Colonic mucosa (tissue), 4 donors: ENCODE measurements around the gene OPA3. TPM values are rescaled to one million over a fixed set of nuclear protein-coding genes. Genes with fewer than 3 reads are reported as not detected.

Experiments used
- DNase-seq: peaks from one replicate; pipeline ENCODE4 v3.0.0-alpha.2; 2020
- H3K27ac ChIP-seq: fragments of 200-600 bp; one replicate; pipeline ENCODE4 v1.8.0; 2021
- H3K27me3 ChIP-seq: fragments of 200-600 bp; one replicate; pipeline ENCODE4 v1.8.0; 2021
- H3K36me3 ChIP-seq: fragments of 200-600 bp; one replicate; pipeline ENCODE4 v1.8.0; 2021
- H3K4me1 ChIP-seq: fragments of 200-600 bp; one replicate; pipeline ENCODE4 v1.8.0; 2021; ENCODE audit warnings: mild to moderate bottlenecking
- H3K4me3 ChIP-seq: fragments of 200-600 bp; one replicate; pipeline ENCODE4 v1.8.0; 2021
- H3K9ac ChIP-seq, 2 donors: one replicate each; pipeline ENCODE4 v1.7.0; 2013; ENCODE audit warnings: control low read depth in 2 of 2, low read depth in 2 of 2, low read length in 2 of 2
- H3K9me3 ChIP-seq: fragments of 200-600 bp; one replicate; pipeline ENCODE4 v1.8.0; 2021
- intact Hi-C: fragments of 100-400 bp; cut with DNase I; formaldehyde crosslinking; loops from one replicate; pipeline ENCODE4 v1.14.1; 2022
- total RNA-seq, 2 donors: library from RNA; stranded (reverse); fragmentation: NEBNext Ultra II Directional in 1 of 2; extraction: Animal tissue kit (Norgen Biotek cat#: 25700) in 1 of 2; gene quantifications; one replicate each; pipeline ENCODE4 v1.2.1, GENCODE V29; 2021
- TF ChIP-seq, protein P1 (sequence below): fragments of 200-600 bp; IDR thresholded peaks from one replicate; pipeline ENCODE4 v1.8.0; 2022; ENCODE audit warnings: antibody characterized with exemption, mild to moderate bottlenecking
- donor health status: healthy.
- donor health status: DM: no; HTN: no; CAD: no.
- donor health status: DM: no; HTN: no; CAD: no.

OPA3 gene
- total RNA-seq, 2 donors from 2014 or later = 12.4 to 14.8 TPM

DNA sequence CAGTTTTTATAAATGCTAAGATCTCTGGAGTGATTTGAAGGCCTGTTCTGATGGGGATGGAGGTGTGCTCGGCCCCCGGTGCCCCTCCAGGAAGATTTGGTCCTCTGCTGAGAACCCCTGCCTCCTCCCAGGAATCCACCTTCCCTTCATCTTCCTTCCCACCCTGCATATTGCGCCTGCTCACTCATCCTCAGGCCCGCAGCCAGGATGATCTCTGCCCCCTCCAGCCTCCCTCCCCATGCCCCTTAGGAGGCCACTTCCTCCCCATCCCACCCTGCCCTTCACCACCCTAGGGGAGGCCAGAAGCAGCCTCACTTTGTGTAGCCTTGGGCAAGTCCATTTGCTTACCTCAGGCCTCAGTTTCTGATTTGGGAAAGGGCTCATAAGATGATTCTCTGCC is 57.6 kb downstream of the OPA3 start:
- DNase-seq = no peak
- Histone ChIP-seq H3K4me1 (no peaks in the 10 kb centered on the region), H3K27ac (no peak overlapping the region), H3K4me3 (no peak overlapping the region), H3K27me3 (no peaks in the 10 kb centered on the region), H3K9ac (no peak overlapping the region), H3K36me3 (peaks cover 14% of the 10 kb centered on the region), H3K9me3 (no peaks in the 10 kb centered on the region)
- TF ChIP-seq, protein P1, sequence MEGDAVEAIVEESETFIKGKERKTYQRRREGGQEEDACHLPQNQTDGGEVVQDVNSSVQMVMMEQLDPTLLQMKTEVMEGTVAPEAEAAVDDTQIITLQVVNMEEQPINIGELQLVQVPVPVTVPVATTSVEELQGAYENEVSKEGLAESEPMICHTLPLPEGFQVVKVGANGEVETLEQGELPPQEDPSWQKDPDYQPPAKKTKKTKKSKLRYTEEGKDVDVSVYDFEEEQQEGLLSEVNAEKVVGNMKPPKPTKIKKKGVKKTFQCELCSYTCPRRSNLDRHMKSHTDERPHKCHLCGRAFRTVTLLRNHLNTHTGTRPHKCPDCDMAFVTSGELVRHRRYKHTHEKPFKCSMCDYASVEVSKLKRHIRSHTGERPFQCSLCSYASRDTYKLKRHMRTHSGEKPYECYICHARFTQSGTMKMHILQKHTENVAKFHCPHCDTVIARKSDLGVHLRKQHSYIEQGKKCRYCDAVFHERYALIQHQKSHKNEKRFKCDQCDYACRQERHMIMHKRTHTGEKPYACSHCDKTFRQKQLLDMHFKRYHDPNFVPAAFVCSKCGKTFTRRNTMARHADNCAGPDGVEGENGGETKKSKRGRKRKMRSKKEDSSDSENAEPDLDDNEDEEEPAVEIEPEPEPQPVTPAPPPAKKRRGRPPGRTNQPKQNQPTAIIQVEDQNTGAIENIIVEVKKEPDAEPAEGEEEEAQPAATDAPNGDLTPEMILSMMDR = no peak
- intact Hi-C loops = loop anchor here (5.0 to 10.0 kb wide), 2 partner anchors 40 to 118 kb away; no protein-coding TSS in a partner anchor

DNA sequence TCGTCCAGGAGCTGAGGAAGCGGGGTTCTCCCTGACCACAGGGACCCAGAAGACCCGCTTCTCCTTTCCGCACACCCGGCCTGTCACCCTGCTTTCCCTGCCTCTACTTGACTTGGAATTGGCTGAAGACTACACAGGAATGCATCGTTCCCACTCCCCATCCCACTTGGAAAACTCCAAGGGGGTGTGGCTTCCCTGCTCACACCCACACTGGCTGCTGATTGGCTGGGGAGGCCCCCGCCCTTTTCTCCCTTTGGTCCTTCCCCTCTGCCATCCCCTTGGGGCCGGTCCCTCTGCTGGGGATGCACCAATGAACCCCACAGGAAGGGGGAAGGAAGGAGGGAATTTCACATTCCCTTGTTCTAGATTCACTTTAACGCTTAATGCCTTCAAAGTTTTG is 58.5 kb downstream of the OPA3 start:
- H3K27me3 ChIP-seq = no peaks in the 10 kb centered on the region
- H3K9ac ChIP-seq = no peak overlapping the region
- peaks cover 4% of the 10 kb centered on the region for H3K4me1 ChIP-seq
- H3K4me3 ChIP-seq = no peak overlapping the region
- no peaks in the 10 kb centered on the region for H3K9me3 ChIP-seq
- H3K27ac ChIP-seq = no peak overlapping the region
- TF ChIP-seq, protein P1 = no peak
- intact Hi-C loops = loop anchor here (5.0 to 10.0 kb wide), 2 partner anchors 41 to 119 kb away; no protein-coding TSS in a partner anchor
- peaks cover 14% of the 10 kb centered on the region for H3K36me3 ChIP-seq
- peak; percentile 73 for DNase-seq

DNA sequence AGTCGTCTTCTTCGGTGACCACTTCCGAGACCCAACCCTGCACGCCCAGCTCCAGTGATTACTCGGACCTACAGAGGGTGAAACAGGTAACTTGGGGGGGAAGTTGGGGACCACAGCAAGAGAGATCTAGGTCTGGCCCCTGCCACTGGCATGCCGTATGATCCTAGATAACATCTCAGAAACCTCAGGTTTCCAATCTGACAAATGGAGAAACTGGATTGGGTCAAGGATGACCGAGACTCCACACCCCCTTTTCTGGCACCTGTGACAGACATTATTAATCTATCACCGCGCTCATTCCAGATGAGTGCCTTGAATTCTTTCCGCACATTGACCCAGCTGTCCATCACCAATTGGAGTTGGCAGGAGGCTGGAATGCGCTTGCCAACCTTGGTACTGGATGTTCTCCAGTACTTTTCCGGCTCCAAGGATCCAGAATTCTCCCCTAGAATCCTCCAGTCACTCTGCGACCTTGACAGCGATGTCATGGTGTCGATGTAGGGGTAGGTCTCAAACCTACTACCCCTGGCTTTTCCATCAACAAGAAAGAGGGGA is 60.0 kb downstream of the OPA3 start:
- Histone ChIP-seq H3K36me3 (peaks cover 14% of the 10 kb centered on the region), H3K4me1 (peaks cover 4% of the 10 kb centered on the region)
- intact Hi-C loops = loop anchor here (5.0 to 10.0 kb wide), 3 partner anchors 33 to 120 kb away; no protein-coding TSS in a partner anchor

DNA sequence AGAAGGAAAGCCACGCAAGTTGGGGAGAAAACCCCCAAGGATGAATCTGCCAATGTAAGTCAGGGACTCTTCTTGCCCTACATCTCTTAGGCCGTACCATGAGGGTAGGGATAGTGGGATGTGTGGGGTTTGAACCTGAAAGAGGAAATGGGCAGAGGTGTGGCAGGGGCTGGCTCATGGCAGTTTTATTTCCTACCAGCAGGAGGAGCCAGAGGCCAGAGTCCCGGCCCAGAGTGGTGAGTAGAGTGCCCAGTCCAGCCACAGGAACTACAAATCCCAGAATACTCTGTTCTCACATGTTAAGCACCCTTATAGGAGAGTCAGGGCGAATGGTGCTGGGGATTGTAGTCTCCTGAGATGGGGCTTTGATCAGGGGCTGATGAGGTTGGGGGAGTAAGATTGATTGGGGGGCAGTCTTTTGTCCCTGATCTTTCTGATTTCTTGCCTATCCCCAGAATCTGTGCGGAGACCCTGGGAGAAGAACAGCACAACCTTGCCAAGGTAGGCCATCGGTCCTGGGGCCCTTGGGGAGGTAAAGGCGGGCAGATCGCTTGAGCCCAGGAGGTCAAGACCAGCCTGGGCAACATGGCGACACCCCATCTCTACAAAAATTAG is 60.9 kb downstream of the OPA3 start:
- DNase-seq = peak; percentile 81
- Histone ChIP-seq H3K27me3 (no peaks in the 10 kb centered on the region), H3K9me3 (no peaks in the 10 kb centered on the region), H3K9ac (peak overlapping the region in 1 of 2 donors; percentile 32), H3K4me3 (no peak overlapping the region), H3K27ac (no peak overlapping the region), H3K36me3 (peaks cover 14% of the 10 kb centered on the region), H3K4me1 (peaks cover 4% of the 10 kb centered on the region)
- intact Hi-C loops = loop anchor here (5.0 to 10.0 kb wide), 2 partner anchors 34 to 121 kb away; no protein-coding TSS in a partner anchor
- TF ChIP-seq, protein P1 = peak; percentile 86

More for the DNA sequence above, 60.0 kb downstream of the OPA3 start:
- Histone ChIP-seq H3K4me3 (no peak overlapping the region), H3K9me3 (no peaks in the 10 kb centered on the region), H3K9ac (no peak overlapping the region), H3K27me3 (no peaks in the 10 kb centered on the region), H3K27ac (no peak overlapping the region)
- TF ChIP-seq, protein P1 = no peak
- DNase-seq = no peak

DNA sequence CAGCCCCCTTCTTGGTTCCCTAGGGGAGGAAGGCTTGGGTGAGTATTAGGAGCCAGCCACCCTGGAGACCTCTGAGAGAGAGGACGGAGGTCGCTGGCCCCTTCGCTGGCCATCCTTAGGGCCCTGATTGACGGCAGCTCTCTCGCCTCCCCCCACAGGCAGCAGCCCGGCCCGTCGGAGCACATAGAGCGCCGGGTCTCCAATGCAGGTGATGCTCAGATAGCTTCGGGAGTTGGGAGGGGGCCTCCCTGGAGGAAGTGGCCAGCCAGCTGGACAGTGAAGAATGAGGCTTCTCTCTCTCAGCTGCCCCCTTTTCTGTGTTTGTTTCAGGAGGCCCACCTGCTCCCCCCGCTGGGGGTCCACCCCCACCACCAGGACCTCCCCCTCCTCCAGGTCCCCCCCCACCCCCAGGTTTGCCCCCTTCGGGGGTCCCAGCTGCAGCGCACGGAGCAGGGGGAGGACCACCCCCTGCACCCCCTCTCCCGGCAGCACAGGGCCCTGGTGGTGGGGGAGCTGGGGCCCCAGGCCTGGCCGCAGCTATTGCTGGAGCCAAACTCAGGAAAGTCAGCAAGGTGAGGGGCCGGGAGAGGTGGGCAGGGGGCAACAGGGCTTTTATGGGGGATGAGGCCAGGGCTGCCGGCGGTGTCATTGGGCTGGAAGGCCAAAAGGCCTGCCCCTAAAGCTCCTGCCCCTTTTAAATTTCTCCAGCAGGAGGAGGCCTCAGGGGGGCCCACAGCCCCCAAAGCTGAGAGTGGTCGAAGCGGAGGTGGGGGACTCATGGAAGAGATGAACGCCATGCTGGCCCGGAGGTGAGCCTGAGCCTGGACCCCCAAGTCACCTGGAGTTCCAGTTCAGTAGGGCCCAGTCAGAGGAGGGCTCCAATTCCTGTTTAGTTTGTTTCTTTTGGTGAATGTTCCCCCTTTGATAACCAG is 62.3 kb downstream of the OPA3 start:
- intact Hi-C loops = loop anchor here (5.0 to 10.0 kb wide), 2 partner anchors 35 to 123 kb away; no protein-coding TSS in a partner anchor

More for the DNA sequence above, 62.3 kb downstream of the OPA3 start:
- Histone ChIP-seq H3K9me3 (no peaks in the 10 kb centered on the region), H3K27me3 (no peaks in the 10 kb centered on the region), H3K4me3 (no peak overlapping the region), H3K4me1 (peaks cover 4% of the 10 kb centered on the region), H3K27ac (peak overlapping the region; percentile 65), H3K9ac (peak overlapping the region in 1 of 2 donors; percentile 74), H3K36me3 (peaks cover 20% of the 10 kb centered on the region)
- DNase-seq = no peak
- TF ChIP-seq, protein P1 = no peak
